HepG2 (cell line): ENCODE data around the gene AFAP1L2.

Experiments
- ELF1 ChIP-seq: sonication (generic); formaldehyde crosslinking; IDR thresholded peaks from 2 replicates; pipeline ENCODE4 v1.4.0; 2020; ENCODE audit warnings: missing genetic modification reagents
- EP300 ChIP-seq, 3 experiments: sonication (generic) in 1 of 3; formaldehyde crosslinking in 1 of 3; IDR thresholded peaks; 2 replicates each; pipeline versions ENCODE4 v1.5.1 to v1.6.1; 2011 to 2020; ENCODE audit warnings: low read depth in 2 of 3, low read length in 2 of 3, borderline replicate concordance in 1 of 3, improper control_type of control experiment in 1 of 3, mild to moderate bottlenecking in 1 of 3, missing genetic modification reagents in 1 of 3, moderate library complexity in 1 of 3
- MBNL3 ChIP-seq: fragments of 250-450 bp; sonication (Bioruptor Pico); conservative IDR thresholded peaks from 2 replicates; pipeline ENCODE4 v1.8.0; 2022; ENCODE audit warnings: mild to moderate bottlenecking, inconsistent platforms
- POLR2AphosphoS5 ChIP-seq: IDR thresholded peaks from 2 replicates; pipeline ENCODE4 v1.6.1; 2012; ENCODE audit warnings: low read depth, low read length
- ZFP36 ChIP-seq: fragments of 150-350 bp; IDR thresholded peaks from 2 replicates; pipeline ENCODE4 v1.6.1; 2018; ENCODE audit warnings: borderline replicate concordance, low read length, low read depth; ENCODE audit not compliant: partially characterized antibody
- ZNF121 ChIP-seq: sonication (generic); formaldehyde crosslinking; IDR thresholded peaks from 2 replicates; pipeline ENCODE4 v1.5.0; 2020; ENCODE audit warnings: mild to moderate bottlenecking, missing genetic modification reagents
- ZNF317 ChIP-seq: sonication (generic); formaldehyde crosslinking; IDR thresholded peaks from 2 replicates; pipeline ENCODE4 v1.5.0; 2020; ENCODE audit warnings: mild to moderate bottlenecking, missing genetic modification reagents
- TF ChIP-seq, protein P1 (sequence below): sonication (generic); formaldehyde crosslinking; IDR thresholded peaks from 2 replicates; pipeline ENCODE4 v1.5.0; 2020; ENCODE audit warnings: mild to moderate bottlenecking, missing genetic modification reagents, moderate library complexity
- TF ChIP-seq, protein P2 (sequence below): sonication (generic); formaldehyde crosslinking; IDR thresholded peaks from 2 replicates; pipeline ENCODE4 v1.5.1; 2020; ENCODE audit warnings: mild to moderate bottlenecking, missing genetic modification reagents
- TF ChIP-seq, protein P3 (sequence below), 2 experiments: fragments of 450-650 bp in 1 of 2; sonication (generic) in 1 of 2; formaldehyde crosslinking in 1 of 2; IDR thresholded peaks; 2 replicates each; pipeline versions ENCODE4 v1.6.1 to v1.8.0; 2016 to 2022; ENCODE audit warnings: antibody characterized with exemption in 1 of 2, mild to moderate bottlenecking in 1 of 2, missing genetic modification reagents in 1 of 2

DNA sequence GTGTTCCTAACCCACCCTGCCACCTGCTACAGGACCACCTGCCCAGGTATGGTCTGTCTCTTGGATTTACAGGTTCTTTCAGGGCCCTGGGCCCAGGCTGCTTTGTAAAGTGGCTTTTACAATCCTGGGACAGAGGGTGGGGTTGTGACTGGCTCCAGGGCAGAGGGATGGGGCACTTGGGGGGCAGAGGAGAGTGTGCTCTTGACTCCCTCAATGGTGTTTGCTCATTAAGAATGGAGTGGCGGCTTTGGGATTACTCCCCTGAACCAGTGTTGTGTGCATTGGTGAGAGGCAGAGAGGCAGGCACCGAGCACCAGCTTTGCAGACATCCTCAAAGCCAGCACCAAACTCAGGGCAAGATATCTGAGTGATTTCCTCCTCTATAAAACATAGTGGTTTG lies 121.8 kb downstream of the AFAP1L2 start:
- TF ChIP-seq MBNL3 (CRISPR knock-in tag) (no peak), ELF1 (CRISPR knock-in tag) (no peak), ZFP36 (no peak), ZNF121 (CRISPR knock-in tag) (no peak), ZNF317 (CRISPR knock-in tag) (no peak), POLR2AphosphoS5 (no peak), EP300 (IDR thresholded peaks at IDR 0.05; ENCODE audit: low read depth in 2 of 2, low read length in 2 of 2) (no peak), EP300 (CRISPR knock-in tag; IDR thresholded peaks at IDR 0.05; ENCODE audit: borderline replicate concordance) (no peak)
- TF ChIP-seq, protein P1, sequence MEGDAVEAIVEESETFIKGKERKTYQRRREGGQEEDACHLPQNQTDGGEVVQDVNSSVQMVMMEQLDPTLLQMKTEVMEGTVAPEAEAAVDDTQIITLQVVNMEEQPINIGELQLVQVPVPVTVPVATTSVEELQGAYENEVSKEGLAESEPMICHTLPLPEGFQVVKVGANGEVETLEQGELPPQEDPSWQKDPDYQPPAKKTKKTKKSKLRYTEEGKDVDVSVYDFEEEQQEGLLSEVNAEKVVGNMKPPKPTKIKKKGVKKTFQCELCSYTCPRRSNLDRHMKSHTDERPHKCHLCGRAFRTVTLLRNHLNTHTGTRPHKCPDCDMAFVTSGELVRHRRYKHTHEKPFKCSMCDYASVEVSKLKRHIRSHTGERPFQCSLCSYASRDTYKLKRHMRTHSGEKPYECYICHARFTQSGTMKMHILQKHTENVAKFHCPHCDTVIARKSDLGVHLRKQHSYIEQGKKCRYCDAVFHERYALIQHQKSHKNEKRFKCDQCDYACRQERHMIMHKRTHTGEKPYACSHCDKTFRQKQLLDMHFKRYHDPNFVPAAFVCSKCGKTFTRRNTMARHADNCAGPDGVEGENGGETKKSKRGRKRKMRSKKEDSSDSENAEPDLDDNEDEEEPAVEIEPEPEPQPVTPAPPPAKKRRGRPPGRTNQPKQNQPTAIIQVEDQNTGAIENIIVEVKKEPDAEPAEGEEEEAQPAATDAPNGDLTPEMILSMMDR (CRISPR knock-in tag) = no peak
- TF ChIP-seq, protein P2, sequence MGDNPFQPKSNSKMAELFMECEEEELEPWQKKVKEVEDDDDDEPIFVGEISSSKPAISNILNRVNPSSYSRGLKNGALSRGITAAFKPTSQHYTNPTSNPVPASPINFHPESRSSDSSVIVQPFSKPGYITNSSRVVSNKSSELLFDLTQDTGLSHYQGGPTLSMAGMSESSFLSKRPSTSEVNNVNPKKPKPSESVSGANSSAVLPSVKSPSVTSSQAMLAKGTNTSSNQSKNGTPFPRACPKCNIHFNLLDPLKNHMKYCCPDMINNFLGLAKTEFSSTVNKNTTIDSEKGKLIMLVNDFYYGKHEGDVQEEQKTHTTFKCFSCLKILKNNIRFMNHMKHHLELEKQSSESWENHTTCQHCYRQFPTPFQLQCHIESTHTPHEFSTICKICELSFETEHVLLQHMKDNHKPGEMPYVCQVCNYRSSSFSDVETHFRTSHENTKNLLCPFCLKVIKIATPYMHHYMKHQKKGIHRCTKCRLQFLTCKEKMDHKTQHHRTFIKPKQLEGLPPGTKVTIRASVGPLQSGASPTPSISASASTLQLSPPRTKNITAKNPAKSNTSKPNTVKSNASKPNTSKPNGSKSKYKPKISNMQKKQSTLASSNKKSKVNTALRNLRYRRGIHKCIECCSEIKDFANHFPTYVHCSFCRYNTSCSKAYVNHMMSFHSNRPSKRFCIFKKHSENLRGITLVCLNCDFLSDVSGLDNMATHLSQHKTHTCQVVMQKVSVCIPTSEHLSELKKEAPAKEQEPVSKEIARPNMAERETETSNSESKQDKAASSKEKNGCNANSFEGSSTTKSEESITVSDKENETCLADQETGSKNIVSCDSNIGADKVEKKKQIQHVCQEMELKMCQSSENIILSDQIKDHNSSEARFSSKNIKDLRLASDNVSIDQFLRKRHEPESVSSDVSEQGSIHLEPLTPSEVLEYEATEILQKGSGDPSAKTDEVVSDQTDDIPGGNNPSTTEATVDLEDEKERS (CRISPR knock-in tag) = no peak
- TF ChIP-seq, protein P3, sequence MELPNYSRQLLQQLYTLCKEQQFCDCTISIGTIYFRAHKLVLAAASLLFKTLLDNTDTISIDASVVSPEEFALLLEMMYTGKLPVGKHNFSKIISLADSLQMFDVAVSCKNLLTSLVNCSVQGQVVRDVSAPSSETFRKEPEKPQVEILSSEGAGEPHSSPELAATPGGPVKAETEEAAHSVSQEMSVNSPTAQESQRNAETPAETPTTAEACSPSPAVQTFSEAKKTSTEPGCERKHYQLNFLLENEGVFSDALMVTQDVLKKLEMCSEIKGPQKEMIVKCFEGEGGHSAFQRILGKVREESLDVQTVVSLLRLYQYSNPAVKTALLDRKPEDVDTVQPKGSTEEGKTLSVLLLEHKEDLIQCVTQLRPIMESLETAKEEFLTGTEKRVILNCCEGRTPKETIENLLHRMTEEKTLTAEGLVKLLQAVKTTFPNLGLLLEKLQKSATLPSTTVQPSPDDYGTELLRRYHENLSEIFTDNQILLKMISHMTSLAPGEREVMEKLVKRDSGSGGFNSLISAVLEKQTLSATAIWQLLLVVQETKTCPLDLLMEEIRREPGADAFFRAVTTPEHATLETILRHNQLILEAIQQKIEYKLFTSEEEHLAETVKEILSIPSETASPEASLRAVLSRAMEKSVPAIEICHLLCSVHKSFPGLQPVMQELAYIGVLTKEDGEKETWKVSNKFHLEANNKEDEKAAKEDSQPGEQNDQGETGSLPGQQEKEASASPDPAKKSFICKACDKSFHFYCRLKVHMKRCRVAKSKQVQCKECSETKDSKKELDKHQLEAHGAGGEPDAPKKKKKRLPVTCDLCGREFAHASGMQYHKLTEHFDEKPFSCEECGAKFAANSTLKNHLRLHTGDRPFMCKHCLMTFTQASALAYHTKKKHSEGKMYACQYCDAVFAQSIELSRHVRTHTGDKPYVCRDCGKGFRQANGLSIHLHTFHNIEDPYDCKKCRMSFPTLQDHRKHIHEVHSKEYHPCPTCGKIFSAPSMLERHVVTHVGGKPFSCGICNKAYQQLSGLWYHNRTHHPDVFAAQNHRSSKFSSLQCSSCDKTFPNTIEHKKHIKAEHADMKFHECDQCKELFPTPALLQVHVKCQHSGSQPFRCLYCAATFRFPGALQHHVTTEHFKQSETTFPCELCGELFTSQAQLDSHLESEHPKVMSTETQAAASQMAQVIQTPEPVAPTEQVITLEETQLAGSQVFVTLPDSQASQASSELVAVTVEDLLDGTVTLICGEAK (IDR thresholded peaks at IDR 0.05) = no peak
- TF ChIP-seq, protein P3 (CRISPR knock-in tag; IDR thresholded peaks at IDR 0.05) = no peak
